NCI-H345 treated with DMSO at 0.1 percent for 48 hours (cell line): Measurements from ENCODE around the gene TAF9B.
A peak's percentile ranks its signal among the peaks of the same experiment; 100 is the strongest.
"Not testable (repeated sequence)": the region's sequence is repeated elsewhere in the genome, so short reads cannot be mapped to it uniquely, and the experiment has no call there.

Source experiments
- DNase-seq: peaks from one replicate; lab custom pipeline; 2025; ENCODE audit not compliant: unreplicated experiment; lab: John Stamatoyannopoulos, UW

Gene TAF9B

GRCh38 chrX:78139160-78140123 lies at the start of gene TAF9B:
TSS of gene TAF9B (minus strand) at chrX:78139650. CDS start at chrX:78139611, 39 bp downstream.
- DNase-seq, result peak; percentile 56

- no peak for DNase-seq
These were observed 43.4 kb upstream of the TAF9B start for GRCh38 chrX:78182881-78183280.

GRCh38 chrX:78181307-78181706 lies 41.9 kb upstream of the TAF9B start:
- no peak for DNase-seq

GRCh38 chrX:78168065-78168464 lies 28.6 kb upstream of the TAF9B start:
- no peak for DNase-seq

GRCh38 chrX:78165425-78165824 lies 26.0 kb upstream of the TAF9B start:
- DNase-seq, result no peak

- not testable (repeated sequence) for DNase-seq
These were observed 23.7 kb upstream of the TAF9B start for GRCh38 chrX:78163175-78163574.

- DNase-seq, result not testable (repeated sequence)
These were observed 21.3 kb upstream of the TAF9B start for GRCh38 chrX:78160711-78161110.

GRCh38 chrX:78157846-78158245 lies 18.4 kb upstream of the TAF9B start:
- DNase-seq, result not testable (repeated sequence)

- not testable (repeated sequence) for DNase-seq
These were observed 17.9 kb upstream of the TAF9B start for GRCh38 chrX:78157373-78157772.

- DNase-seq, result not testable (repeated sequence)
These were observed 7.6 kb upstream of the TAF9B start for GRCh38 chrX:78147002-78147540.

- DNase-seq, result no peak
These were observed 756 bp upstream of the TAF9B start for GRCh38 chrX:78140206-78140605.

- no peak for DNase-seq
These were observed 6.1 kb downstream of the TAF9B start for GRCh38 chrX:78133238-78133960.

GRCh38 chrX:78131117-78131516 lies 8.3 kb downstream of the TAF9B start:
- no peak for DNase-seq

GRCh38 chrX:78130396-78130795 lies 9.1 kb downstream of the TAF9B start:
- no peak for DNase-seq

- DNase-seq, result no peak
These were observed 9.7 kb downstream of the TAF9B start for GRCh38 chrX:78129714-78130113.

GRCh38 chrX:78125781-78126180 lies 13.7 kb downstream of the TAF9B start:
- DNase-seq, result not testable (repeated sequence)

- DNase-seq, result no peak
These were observed 14.3 kb downstream of the TAF9B start for GRCh38 chrX:78125148-78125547.

- no peak for DNase-seq
These were observed 15.1 kb downstream of the TAF9B start for GRCh38 chrX:78124307-78124706.

GRCh38 chrX:78123190-78123589 lies 16.3 kb downstream of the TAF9B start:
- no peak for DNase-seq

GRCh38 chrX:78119521-78120227 lies 19.8 kb downstream of the TAF9B start:
- DNase-seq, result no peak

- DNase-seq, result no peak
These were observed 20.8 kb downstream of the TAF9B start for GRCh38 chrX:78118628-78119027.
